ENCODE data around the gene FLT1. TPM values are rescaled to one million over a fixed set of nuclear protein-coding genes. Genes with fewer than 3 reads are reported as not detected.

Gene FLT1
- polyA plus RNA-seq, 2 of the 4 experiments (the other 2 are of a cell fraction) = not detected

DNA sequence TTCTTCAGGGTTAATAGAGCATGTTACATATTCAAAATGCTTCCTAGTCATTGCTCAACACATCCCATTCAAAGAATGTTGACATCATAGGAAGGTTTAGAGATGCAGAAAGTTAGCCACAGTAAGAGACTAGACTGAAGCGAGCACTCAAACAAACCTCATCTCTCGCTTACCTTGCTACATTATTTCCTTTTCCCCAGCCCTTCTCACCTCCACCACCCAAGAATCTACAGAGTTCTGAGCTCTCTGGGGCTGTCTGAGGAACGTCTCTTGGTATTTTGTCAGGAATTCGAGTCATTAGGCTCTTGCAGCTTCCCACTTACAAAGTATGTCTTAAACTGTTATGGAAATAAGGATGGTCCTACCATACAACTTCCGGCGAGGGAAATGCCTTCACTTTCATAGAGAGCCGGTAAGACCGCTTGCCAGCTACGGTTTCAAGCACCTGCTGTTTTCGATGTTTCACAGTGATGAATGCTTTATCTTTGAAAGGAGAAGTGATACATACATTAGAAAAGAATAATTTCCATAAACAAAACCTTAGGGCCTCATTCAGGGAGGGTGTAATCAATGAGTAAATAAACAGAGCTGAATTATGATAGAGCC, 65.1 kb downstream of the FLT1 start:
- ChIA-PET POLR2A (no interaction called here), CTCF (no interaction called here)
- Histone ChIP-seq H3K4me1 (no peaks in the 10 kb centered on the region), H3K4me2 (no peak overlapping the region), H3K27ac (no peak overlapping the region), H3K4me3 (no peak overlapping the region), H3K9me3 (no peaks in the 10 kb centered on the region)
- TF ChIP-seq NPAS2 (CRISPR knock-in tag; IDR thresholded peaks at IDR 0.05; ENCODE audit: borderline replicate concordance) (no peak), NR3C1 (IDR thresholded peaks at IDR 0.05) (no peak), MYC (IDR thresholded peaks at IDR 0.05; ENCODE audit: borderline replicate concordance, low read length) (no peak), ESRRA (IDR thresholded peaks at IDR 0.05; ENCODE audit: borderline replicate concordance, low read length) (no peak), NFE2L2 (conservative IDR thresholded peaks at IDR 0.05; ENCODE audit: low read length) (no peak), EHF (CRISPR knock-in tag; IDR thresholded peaks at IDR 0.05) (no peak), RAD21 (conservative IDR thresholded peaks at IDR 0.05 in 1 of 2, IDR thresholded peaks at IDR 0.05 in 1 of 2) (no peak), ZNF302 (CRISPR knock-in tag; IDR thresholded peaks at IDR 0.05) (no peak)
- TF ChIP-seq, protein P1, sequence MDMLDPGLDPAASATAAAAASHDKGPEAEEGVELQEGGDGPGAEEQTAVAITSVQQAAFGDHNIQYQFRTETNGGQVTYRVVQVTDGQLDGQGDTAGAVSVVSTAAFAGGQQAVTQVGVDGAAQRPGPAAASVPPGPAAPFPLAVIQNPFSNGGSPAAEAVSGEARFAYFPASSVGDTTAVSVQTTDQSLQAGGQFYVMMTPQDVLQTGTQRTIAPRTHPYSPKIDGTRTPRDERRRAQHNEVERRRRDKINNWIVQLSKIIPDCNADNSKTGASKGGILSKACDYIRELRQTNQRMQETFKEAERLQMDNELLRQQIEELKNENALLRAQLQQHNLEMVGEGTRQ (IDR thresholded peaks at IDR 0.05) = no peak
- TF ChIP-seq, protein P2, sequence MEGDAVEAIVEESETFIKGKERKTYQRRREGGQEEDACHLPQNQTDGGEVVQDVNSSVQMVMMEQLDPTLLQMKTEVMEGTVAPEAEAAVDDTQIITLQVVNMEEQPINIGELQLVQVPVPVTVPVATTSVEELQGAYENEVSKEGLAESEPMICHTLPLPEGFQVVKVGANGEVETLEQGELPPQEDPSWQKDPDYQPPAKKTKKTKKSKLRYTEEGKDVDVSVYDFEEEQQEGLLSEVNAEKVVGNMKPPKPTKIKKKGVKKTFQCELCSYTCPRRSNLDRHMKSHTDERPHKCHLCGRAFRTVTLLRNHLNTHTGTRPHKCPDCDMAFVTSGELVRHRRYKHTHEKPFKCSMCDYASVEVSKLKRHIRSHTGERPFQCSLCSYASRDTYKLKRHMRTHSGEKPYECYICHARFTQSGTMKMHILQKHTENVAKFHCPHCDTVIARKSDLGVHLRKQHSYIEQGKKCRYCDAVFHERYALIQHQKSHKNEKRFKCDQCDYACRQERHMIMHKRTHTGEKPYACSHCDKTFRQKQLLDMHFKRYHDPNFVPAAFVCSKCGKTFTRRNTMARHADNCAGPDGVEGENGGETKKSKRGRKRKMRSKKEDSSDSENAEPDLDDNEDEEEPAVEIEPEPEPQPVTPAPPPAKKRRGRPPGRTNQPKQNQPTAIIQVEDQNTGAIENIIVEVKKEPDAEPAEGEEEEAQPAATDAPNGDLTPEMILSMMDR (IDR thresholded peaks at IDR 0.05) = no peak
- FAIRE-seq (no peak), ATAC-seq (no peak), DNase-seq (ENCODE audit: low read depth in 1 of 2, low spot score in 1 of 2) (no peak)
- 38% methylated on average over 10 of the region's 10 CpGs for WGBS (ENCODE audit: missing lambda C conversion rate)

DNA sequence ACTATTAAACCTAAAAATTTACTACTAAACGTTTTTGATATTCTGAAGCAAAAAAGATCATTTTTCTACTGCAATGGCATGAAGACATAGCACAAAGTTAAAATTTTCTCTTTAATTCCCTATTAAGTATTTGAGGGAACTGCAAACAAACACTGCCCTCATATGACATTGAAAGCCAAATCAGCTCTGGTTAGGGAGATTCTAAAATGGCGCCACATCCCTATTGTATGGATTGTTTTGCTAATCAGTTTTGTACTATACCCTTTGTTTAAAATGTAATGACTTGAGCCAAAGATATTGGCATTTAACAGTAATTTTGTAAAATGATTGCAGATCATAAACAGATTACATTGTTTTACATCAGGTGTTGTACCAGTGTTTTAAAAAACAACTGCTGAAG, 65.8 kb downstream of the FLT1 start:
- no peak overlapping the region for H3K27ac ChIP-seq
- CTCF ChIA-PET = no interaction called here
- H3K4me1 ChIP-seq = no peaks in the 10 kb centered on the region
- FAIRE-seq (no peak), DNase-seq (ENCODE audit: low read depth in 1 of 2, low spot score in 1 of 2) (no peak), ATAC-seq (no peak)
- no peak overlapping the region for H3K4me2 ChIP-seq
- 6% methylated on average over 2 of the region's 2 CpGs for WGBS (ENCODE audit: missing lambda C conversion rate)
- no peak overlapping the region for H3K4me3 ChIP-seq
- H3K9me3 ChIP-seq = no peaks in the 10 kb centered on the region
- POLR2A ChIA-PET = no interaction called here
- TF ChIP-seq ZNF302 (CRISPR knock-in tag; IDR thresholded peaks at IDR 0.05) (no peak), PHF8 (IDR thresholded peaks at IDR 0.05; ENCODE audit: borderline replicate concordance, low read depth) (no peak), GATA3 (IDR thresholded peaks at IDR 0.05; ENCODE audit: borderline replicate concordance) (no peak)

DNA sequence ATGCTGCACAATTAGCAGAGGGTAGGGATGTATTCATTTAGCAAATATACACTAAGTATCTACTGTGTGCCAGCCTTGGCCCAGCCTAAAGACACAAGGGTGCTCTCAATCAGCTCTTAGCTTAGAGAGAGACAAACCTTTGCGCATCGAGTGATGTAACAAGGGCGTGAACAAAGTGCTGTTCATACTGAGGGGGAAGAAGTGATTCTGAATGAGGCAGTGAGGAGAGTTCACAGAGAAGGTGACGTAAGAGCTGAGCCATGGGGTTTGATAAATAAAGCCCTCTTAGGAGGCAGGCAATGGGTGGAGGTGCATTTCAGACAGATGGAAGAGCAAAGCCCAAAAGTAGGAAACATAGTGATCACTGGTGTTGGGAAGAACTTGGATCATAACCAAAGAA, 68.5 kb downstream of the FLT1 start:
- DNase-seq (ENCODE audit: low read depth in 1 of 2, low spot score in 1 of 2) (no peak), FAIRE-seq (no peak), ATAC-seq (no peak)
- ChIA-PET CTCF (no interaction called here), POLR2A (no interaction called here)
- Histone ChIP-seq H3K4me2 (no peak overlapping the region), H3K4me3 (no peak overlapping the region), H3K27ac (no peak overlapping the region), H3K4me1 (no peaks in the 10 kb centered on the region), H3K9me3 (no peaks in the 10 kb centered on the region)
- 4% methylated on average over 4 of the region's 4 CpGs for WGBS (ENCODE audit: missing lambda C conversion rate)
- TF ChIP-seq HOXB13 (CRISPR knock-in tag; IDR thresholded peaks at IDR 0.05; ENCODE audit: low read depth) (no peak), RAD21 (conservative IDR thresholded peaks at IDR 0.05 in 1 of 2, IDR thresholded peaks at IDR 0.05 in 1 of 2) (no peak), ZFP36 (IDR thresholded peaks at IDR 0.05; ENCODE audit: borderline replicate concordance, partially characterized antibody) (no peak), BHLHE40 (IDR thresholded peaks at IDR 0.05; ENCODE audit: low read depth, low read length) (no peak), SMC3 (IDR thresholded peaks at IDR 0.05) (no peak), HEYL (CRISPR knock-in tag; IDR thresholded peaks at IDR 0.05) (no peak), HOXB5 (CRISPR knock-in tag; IDR thresholded peaks at IDR 0.05) (no peak), RARB (CRISPR knock-in tag; IDR thresholded peaks at IDR 0.05) (no peak), JUNB (IDR thresholded peaks at IDR 0.05) (no peak), CHD2 (IDR thresholded peaks at IDR 0.05; ENCODE audit: low read length, partially characterized antibody) (no peak), FOXS1 (CRISPR knock-in tag; IDR thresholded peaks at IDR 0.05) (no peak)
- TF ChIP-seq, protein P3, sequence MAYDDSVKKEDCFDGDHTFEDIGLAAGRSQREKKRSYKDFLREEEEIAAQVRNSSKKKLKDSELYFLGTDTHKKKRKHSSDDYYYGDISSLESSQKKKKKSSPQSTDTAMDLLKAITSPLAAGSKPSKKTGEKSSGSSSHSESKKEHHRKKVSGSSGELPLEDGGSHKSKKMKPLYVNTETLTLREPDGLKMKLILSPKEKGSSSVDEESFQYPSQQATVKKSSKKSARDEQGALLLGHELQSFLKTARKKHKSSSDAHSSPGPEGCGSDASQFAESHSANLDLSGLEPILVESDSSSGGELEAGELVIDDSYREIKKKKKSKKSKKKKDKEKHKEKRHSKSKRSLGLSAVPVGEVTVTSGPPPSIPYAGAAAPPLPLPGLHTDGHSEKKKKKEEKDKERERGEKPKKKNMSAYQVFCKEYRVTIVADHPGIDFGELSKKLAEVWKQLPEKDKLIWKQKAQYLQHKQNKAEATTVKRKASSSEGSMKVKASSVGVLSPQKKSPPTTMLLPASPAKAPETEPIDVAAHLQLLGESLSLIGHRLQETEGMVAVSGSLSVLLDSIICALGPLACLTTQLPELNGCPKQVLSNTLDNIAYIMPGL (CRISPR knock-in tag; IDR thresholded peaks at IDR 0.05; ENCODE audit: borderline replicate concordance) = no peak
- TF ChIP-seq, protein P2 (IDR thresholded peaks at IDR 0.05) = no peak
- TF ChIP-seq, protein P4, sequence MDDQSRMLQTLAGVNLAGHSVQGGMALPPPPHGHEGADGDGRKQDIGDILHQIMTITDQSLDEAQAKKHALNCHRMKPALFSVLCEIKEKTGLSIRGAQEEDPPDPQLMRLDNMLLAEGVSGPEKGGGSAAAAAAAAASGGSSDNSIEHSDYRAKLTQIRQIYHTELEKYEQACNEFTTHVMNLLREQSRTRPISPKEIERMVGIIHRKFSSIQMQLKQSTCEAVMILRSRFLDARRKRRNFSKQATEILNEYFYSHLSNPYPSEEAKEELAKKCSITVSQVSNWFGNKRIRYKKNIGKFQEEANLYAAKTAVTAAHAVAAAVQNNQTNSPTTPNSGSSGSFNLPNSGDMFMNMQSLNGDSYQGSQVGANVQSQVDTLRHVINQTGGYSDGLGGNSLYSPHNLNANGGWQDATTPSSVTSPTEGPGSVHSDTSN (IDR thresholded peaks at IDR 0.05) = no peak

All from A549 (cell line).